C4-2B (cell line): ENCODE measurements around the gene GAS6.

Experiments
- CTCF ChIP-seq: fragments of 450-650 bp; conservative IDR thresholded peaks from 2 replicates; pipeline ENCODE4 v1.5.1; 2017; ENCODE audit warnings: mild to moderate bottlenecking
- ZFX ChIP-seq: fragments of 450-650 bp; IDR thresholded peaks from 2 replicates; pipeline ENCODE4 v1.6.1; 2017

- TF ChIP-seq CTCF: no peak
- TF ChIP-seq ZFX: no peak
Measured at GRCh38 chr13:113818700-113819295, 45.1 kb downstream of the GAS6 start.
